HFFc6 (cell line): ENCODE data around the gene NCAN. TPM values are rescaled to one million over a fixed set of nuclear protein-coding genes. Genes with fewer than 3 reads are reported as not detected.
A peak's percentile ranks its signal among the peaks of the same experiment; 100 is the strongest.

ENCODE experiments used
- DNase-seq: peaks from one replicate; pipeline ENCODE4 v3.0.0-alpha.2; 2018
- H3K27ac Mint-ChIP-seq: 2 replicates; pipeline ENCODE4 v1.8.0; 2020; ENCODE audit warnings: mild to moderate bottlenecking, mixed read lengths
- H3K27me3 Mint-ChIP-seq: 2 replicates; pipeline ENCODE4 v1.8.0; 2021; ENCODE audit warnings: mild to moderate bottlenecking, moderate library complexity, mixed read lengths; ENCODE audit not compliant: insufficient read depth
- H3K36me3 Mint-ChIP-seq: 2 replicates; pipeline ENCODE4 v1.8.0; 2021; ENCODE audit warnings: low read depth, mixed read lengths
- H3K4me1 Mint-ChIP-seq: 2 replicates; pipeline ENCODE4 v1.8.0; 2020; ENCODE audit warnings: low read depth, mixed read lengths
- H3K4me3 Mint-ChIP-seq: 2 replicates; pipeline ENCODE4 v1.8.0; 2020; ENCODE audit warnings: mild to moderate bottlenecking, moderate library complexity, mixed read lengths
- H3K9me3 Mint-ChIP-seq: 2 replicates; pipeline ENCODE4 v1.8.0; 2020; ENCODE audit warnings: mild to moderate bottlenecking, mixed read lengths
- total RNA-seq, 6 experiments: library from RNA; stranded (reverse); fragmentation: NEBNext Ultra II Directional; extraction: Animal tissue kit (Norgen Biotek cat#: 25700); gene quantifications; 2 replicates in 1 of 6; 3 replicates in 5 of 6; pipeline ENCODE4 v1.2.3, GENCODE V29; 2021
- TF ChIP-seq, protein P1 (sequence below): fragments of 200-600 bp; sonication (generic); IDR thresholded peaks from 2 replicates; pipeline ENCODE4 v1.5.0; 2021; ENCODE audit warnings: antibody characterized with exemption, mild to moderate bottlenecking

The NCAN gene
- total RNA-seq, 6 experiments from 2014 or later, result not detected

GRCh38 chr19:19179548-19180441, 32.0 kb upstream of the NCAN start:
- Mint-ChIP-seq H3K9me3 (no peaks in the 10 kb centered on the region; the same call in 1 of the 2 replicates), H3K27ac (no peak overlapping the region), H3K4me3 (no peak overlapping the region), H3K27me3 (no peaks in the 10 kb centered on the region; the same call in 1 of the 2 replicates), H3K36me3 (peaks cover 30% of the 10 kb centered on the region), H3K4me1 (no peaks in the 10 kb centered on the region)
- no peak for DNase-seq
- TF ChIP-seq, protein P1, sequence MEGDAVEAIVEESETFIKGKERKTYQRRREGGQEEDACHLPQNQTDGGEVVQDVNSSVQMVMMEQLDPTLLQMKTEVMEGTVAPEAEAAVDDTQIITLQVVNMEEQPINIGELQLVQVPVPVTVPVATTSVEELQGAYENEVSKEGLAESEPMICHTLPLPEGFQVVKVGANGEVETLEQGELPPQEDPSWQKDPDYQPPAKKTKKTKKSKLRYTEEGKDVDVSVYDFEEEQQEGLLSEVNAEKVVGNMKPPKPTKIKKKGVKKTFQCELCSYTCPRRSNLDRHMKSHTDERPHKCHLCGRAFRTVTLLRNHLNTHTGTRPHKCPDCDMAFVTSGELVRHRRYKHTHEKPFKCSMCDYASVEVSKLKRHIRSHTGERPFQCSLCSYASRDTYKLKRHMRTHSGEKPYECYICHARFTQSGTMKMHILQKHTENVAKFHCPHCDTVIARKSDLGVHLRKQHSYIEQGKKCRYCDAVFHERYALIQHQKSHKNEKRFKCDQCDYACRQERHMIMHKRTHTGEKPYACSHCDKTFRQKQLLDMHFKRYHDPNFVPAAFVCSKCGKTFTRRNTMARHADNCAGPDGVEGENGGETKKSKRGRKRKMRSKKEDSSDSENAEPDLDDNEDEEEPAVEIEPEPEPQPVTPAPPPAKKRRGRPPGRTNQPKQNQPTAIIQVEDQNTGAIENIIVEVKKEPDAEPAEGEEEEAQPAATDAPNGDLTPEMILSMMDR, result no peak

DNA sequence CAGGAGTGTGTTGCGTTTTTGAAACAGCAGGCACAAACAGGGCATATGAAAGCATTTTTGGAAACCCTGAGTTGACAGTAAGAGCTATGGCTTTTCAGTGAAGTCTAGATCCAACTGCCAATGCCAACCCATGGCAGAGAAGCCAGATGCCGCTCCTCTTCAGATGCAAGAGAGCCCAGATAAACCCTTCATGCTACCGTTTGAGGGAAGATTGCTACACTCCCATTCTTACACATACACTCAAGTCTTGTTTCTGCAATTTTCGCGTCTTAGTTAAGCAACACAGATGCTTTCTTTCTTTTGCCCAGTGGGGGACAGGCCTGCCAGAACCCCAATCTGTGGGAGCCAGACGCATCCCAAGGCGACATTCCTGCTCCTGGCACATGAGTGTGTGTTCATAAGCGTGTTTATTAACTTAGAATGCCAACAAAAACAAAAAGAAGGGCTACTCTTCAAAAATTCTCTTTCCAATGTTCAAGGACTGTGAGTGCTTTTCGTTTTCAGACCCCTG, 30.2 kb upstream of the NCAN start:
- H3K36me3 Mint-ChIP-seq, result peaks cover 37% of the 10 kb centered on the region
- DNase-seq, result no peak
- H3K4me1 Mint-ChIP-seq, result no peaks in the 10 kb centered on the region; the same call in 1 of the 2 replicates
- H3K27ac Mint-ChIP-seq, result no peak overlapping the region
- no peaks in the 10 kb centered on the region; the same call in 1 of the 2 replicates for H3K9me3 Mint-ChIP-seq
- TF ChIP-seq, protein P1, result no peak
- H3K4me3 Mint-ChIP-seq, result no peak overlapping the region
- no peaks in the 10 kb centered on the region; the same call in 1 of the 2 replicates for H3K27me3 Mint-ChIP-seq

DNA sequence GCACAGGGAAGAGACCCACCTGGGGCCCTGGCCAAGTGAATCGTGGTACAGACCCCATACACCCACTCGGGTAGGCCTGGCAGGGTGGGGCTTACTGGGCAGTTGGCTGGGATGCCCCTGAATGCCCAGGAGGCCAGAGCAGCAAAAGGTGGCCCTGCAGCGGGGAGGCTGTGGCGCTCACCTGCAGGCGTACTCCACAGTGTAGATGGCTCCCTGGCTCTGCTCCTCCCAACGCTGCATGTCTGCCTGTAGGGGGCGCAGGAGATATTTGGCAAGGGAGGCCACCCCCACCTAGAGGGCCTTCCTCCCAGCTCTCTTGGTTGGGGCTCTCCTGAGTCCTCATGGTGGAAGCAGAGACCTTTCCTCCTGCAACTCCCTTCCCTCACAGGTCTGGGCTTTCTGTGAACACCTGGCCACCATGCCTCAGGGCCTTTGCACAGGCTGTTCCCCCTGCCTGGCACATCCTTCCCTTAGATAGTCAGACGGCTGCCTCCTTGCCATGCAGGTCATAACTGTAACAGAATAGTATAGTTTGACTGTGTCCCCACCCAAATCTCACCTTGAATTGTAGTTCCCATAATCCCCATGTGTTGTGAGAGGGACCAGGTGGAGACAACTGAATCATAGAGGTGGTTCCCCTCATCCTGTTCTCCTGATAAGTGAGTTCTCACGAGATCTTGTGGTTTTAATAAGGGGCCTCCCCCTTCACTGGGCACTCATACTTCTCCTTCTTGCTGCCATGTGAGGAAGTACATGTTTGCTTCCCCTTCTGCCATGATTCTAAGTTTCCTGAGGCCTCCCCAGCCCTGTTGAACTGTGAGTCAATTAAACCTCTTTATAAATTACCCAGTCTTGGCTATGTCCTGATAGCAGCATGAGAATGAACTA, 25.7 kb upstream of the NCAN start:
- peaks cover 33% of the 10 kb centered on the region for H3K36me3 Mint-ChIP-seq
- peaks cover 15% of the 10 kb centered on the region; the same call in 1 of the 2 replicates for H3K4me1 Mint-ChIP-seq
- H3K4me3 Mint-ChIP-seq, result no peak overlapping the region
- peaks cover 2% of the 10 kb centered on the region; the same call in 1 of the 2 replicates for H3K27me3 Mint-ChIP-seq
- no peak overlapping the region; the same call in 1 of the 2 replicates for H3K27ac Mint-ChIP-seq
- no peaks in the 10 kb centered on the region for H3K9me3 Mint-ChIP-seq
- peak; percentile 31 for DNase-seq
- TF ChIP-seq, protein P1, result peak; percentile 89

DNA sequence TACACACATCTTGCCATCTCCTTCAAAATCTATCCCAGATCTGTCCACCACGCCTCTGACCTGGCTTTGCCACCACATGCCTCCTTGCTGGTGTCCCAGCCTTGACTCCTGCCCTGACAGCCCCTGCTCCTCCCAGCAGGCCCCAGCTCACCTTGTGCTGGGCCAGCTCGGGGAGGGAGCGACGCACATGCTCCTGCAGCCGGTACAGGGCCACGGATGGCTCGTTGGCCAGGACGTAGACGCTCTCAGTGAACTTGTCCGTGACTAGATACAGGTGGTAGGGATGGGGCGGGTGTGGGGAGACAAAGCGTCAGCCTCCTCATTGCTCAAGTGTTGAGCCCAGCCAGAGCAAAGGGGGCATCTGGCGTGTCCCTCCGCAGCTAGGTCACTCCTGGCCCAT, 25.0 kb upstream of the NCAN start:
- TF ChIP-seq, protein P1, result no peak
- no peak for DNase-seq
- Mint-ChIP-seq H3K27ac (no peak overlapping the region), H3K9me3 (no peaks in the 10 kb centered on the region), H3K4me3 (no peak overlapping the region), H3K4me1 (peaks cover 15% of the 10 kb centered on the region; the same call in 1 of the 2 replicates), H3K36me3 (peaks cover 27% of the 10 kb centered on the region), H3K27me3 (peaks cover 2% of the 10 kb centered on the region; the same call in 1 of the 2 replicates)

- Mint-ChIP-seq H3K27me3 (peaks cover 2% of the 10 kb centered on the region; the same call in 1 of the 2 replicates), H3K9me3 (no peaks in the 10 kb centered on the region), H3K4me3 (peak overlapping the region; percentile 98), H3K27ac (peak overlapping the region; percentile 96), H3K36me3 (peaks cover 6% of the 10 kb centered on the region; the same call in 1 of the 2 replicates), H3K4me1 (peaks cover 30% of the 10 kb centered on the region)
- TF ChIP-seq, protein P1, result no peak
- no peak for DNase-seq
These were observed 20.0 kb upstream of the NCAN start for GRCh38 chr19:19191768-19192077.
